H1 (cell line): ENCODE measurements around the gene NEUROG1. TPM values are rescaled to one million over a fixed set of nuclear protein-coding genes. Genes with fewer than 3 reads are reported as not detected.

Source experiments
- BACH1 ChIP-seq: IDR thresholded peaks from 2 replicates; pipeline ENCODE4 v1.6.1; 2012; ENCODE audit warnings: low read length, improper control_type of control experiment
- BCL11A ChIP-seq, 2 experiments: IDR thresholded peaks; one replicate each; pipeline ENCODE4 v1.6.1; 2011; ENCODE audit warnings: low read depth in 2 of 2, low read length in 2 of 2, mild to moderate bottlenecking in 2 of 2
- CREB1 ChIP-seq: IDR thresholded peaks from 2 replicates; pipeline ENCODE4 v1.6.1; 2012; ENCODE audit warnings: inconsistent platforms
- HDAC2 ChIP-seq, 2 experiments: fragments of 300-600 bp in 1 of 2; sonication (generic) in 1 of 2; IDR thresholded peaks; 2 replicates each; pipeline ENCODE4 v1.6.1; 2011 to 2012; ENCODE audit warnings: low read depth in 2 of 2, low read length in 2 of 2, mild to moderate bottlenecking in 2 of 2, moderate library complexity in 2 of 2, borderline replicate concordance in 1 of 2, inconsistent platforms in 1 of 2
- RAD21 ChIP-seq, 2 experiments: IDR thresholded peaks in 1 of 2; conservative IDR thresholded peaks in 1 of 2; 2 replicates each; pipeline ENCODE4 v1.6.1; 2011; ENCODE audit warnings: low read depth in 2 of 2, low read length in 2 of 2, improper control_type of control experiment in 1 of 2, inconsistent platforms in 1 of 2, mild to moderate bottlenecking in 1 of 2, moderate library complexity in 1 of 2
- polyA plus RNA-seq, 7 experiments: library from polyadenylated mRNA; depleted of rRNA in 3 of 7; stranded (reverse) in 5 of 7; unstranded in 2 of 7; fragments of >200 nt in 5 of 7; fragments of 200-250 nt in 2 of 7; gene quantifications; 1 replicate in 5 of 7; 2 replicates in 1 of 7; 4 replicates in 1 of 7; pipeline versions ENCODE4 v1.2.1 to v1.2.3, GENCODE V29; 2011 to 2013; ENCODE audit warnings: missing spikeins in 2 of 7, mixed read lengths in 2 of 7
- total RNA-seq: library from RNA; stranded (reverse); fragmentation: NEBNext Ultra II Directional; extraction: Animal tissue kit (Norgen Biotek cat#: 25700); gene quantifications from 2 replicates; pipeline ENCODE4 v1.2.1, GENCODE V29; 2021

NEUROG1 gene
- total and polyA plus RNA-seq, 2 of the 8 experiments (the other 6 are each of a cell fraction or from before 2014, with no cell fraction given) = not detected

GRCh38 chr5:135565725-135566421, 30.1 kb upstream of the NEUROG1 start (continued):
- TF ChIP-seq RAD21 (IDR thresholded peaks at IDR 0.05 in 1 of 2, conservative IDR thresholded peaks at IDR 0.05 in 1 of 2; ENCODE audit: low read depth in 2 of 2, low read length in 2 of 2) = peak; percentile 49 to 66
- TF ChIP-seq BCL11A (IDR thresholded peaks at IDR 0.05; ENCODE audit: low read depth in 2 of 2, low read length in 2 of 2) = no peak
- TF ChIP-seq HDAC2 (IDR thresholded peaks at IDR 0.05; ENCODE audit: borderline replicate concordance in 1 of 2, low read depth in 2 of 2, low read length in 2 of 2) = peak in 1 of 2 experiments; percentile 64; a peak in 1 of 4 replicates
- TF ChIP-seq BACH1 = peak; percentile 43; the same call in 1 of the 2 replicates
- TF ChIP-seq CREB1 = 0 out of 2 replicates have a peak, but pooled peaks have one; percentile 15
